ENCODE measurements around the gene PEMT.

- TF ChIP-seq, protein P1, sequence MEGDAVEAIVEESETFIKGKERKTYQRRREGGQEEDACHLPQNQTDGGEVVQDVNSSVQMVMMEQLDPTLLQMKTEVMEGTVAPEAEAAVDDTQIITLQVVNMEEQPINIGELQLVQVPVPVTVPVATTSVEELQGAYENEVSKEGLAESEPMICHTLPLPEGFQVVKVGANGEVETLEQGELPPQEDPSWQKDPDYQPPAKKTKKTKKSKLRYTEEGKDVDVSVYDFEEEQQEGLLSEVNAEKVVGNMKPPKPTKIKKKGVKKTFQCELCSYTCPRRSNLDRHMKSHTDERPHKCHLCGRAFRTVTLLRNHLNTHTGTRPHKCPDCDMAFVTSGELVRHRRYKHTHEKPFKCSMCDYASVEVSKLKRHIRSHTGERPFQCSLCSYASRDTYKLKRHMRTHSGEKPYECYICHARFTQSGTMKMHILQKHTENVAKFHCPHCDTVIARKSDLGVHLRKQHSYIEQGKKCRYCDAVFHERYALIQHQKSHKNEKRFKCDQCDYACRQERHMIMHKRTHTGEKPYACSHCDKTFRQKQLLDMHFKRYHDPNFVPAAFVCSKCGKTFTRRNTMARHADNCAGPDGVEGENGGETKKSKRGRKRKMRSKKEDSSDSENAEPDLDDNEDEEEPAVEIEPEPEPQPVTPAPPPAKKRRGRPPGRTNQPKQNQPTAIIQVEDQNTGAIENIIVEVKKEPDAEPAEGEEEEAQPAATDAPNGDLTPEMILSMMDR (tag by site-specific recombination; IDR thresholded peaks at IDR 0.05) = no peak
- no peak for TF ChIP-seq ZBTB8A (tag by site-specific recombination; IDR thresholded peaks at IDR 0.05)
- TF ChIP-seq ZNF214 (tag by site-specific recombination; IDR thresholded peaks at IDR 0.05; ENCODE audit: borderline replicate concordance) = no peak
Measured at GRCh38 chr17:17533901-17534441, 57.5 kb downstream of the PEMT start.

All from HEK293 (cell line).